IPS-20b (cell line): ENCODE data around the gene TNIK.
"Not testable (repeated sequence)": the region's sequence is repeated elsewhere in the genome, so short reads cannot be mapped to it uniquely, and the experiment has no call there.

Source experiments
- H3K27ac ChIP-seq: one replicate; pipeline ENCODE4 v1.5.1; 2013; ENCODE audit warnings: low read length
- H3K27me3 ChIP-seq: 2 replicates; pipeline ENCODE4 v1.6.1; 2013; ENCODE audit warnings: mild to moderate bottlenecking, low read length, inconsistent platforms; ENCODE audit not compliant: insufficient read depth
- H3K36me3 ChIP-seq: 2 replicates; pipeline ENCODE4 v1.6.1; 2013; ENCODE audit warnings: low read depth, mild to moderate bottlenecking, inconsistent platforms, low read length, moderate library complexity; ENCODE audit not compliant: insufficient read depth
- H3K4me1 ChIP-seq: 2 replicates; pipeline ENCODE4 v1.6.1; 2013; ENCODE audit warnings: mild to moderate bottlenecking, control low read depth, inconsistent platforms, low read length, moderate library complexity; ENCODE audit not compliant: insufficient read depth
- H3K4me3 ChIP-seq: 2 replicates; pipeline ENCODE4 v1.5.1; 2013; ENCODE audit warnings: mild to moderate bottlenecking, low read length, inconsistent platforms
- H3K9ac ChIP-seq: 2 replicates; pipeline ENCODE4 v1.6.1; 2013; ENCODE audit warnings: low read depth, mild to moderate bottlenecking, inconsistent platforms, low read length, moderate library complexity
- H3K9me3 ChIP-seq: 2 replicates; pipeline ENCODE4 v1.6.1; 2013; ENCODE audit warnings: mild to moderate bottlenecking, low read depth, low read length, inconsistent platforms; ENCODE audit not compliant: insufficient read depth

TNIK gene

GRCh38 chr3:171304017-171304416 is 156.2 kb downstream of the TNIK start:
- not testable (repeated sequence) for H3K4me1 ChIP-seq, H3K9ac ChIP-seq, H3K27me3 ChIP-seq, H3K4me3 ChIP-seq, H3K9me3 ChIP-seq, H3K27ac ChIP-seq, H3K36me3 ChIP-seq

- Histone ChIP-seq H3K9me3 (no peaks in the 10 kb centered on the region), H3K27me3 (no peaks in the 10 kb centered on the region), H3K4me1 (no peaks in the 10 kb centered on the region), H3K27ac (no peak overlapping the region), H3K36me3 (no peaks in the 10 kb centered on the region), H3K4me3 (no peak overlapping the region), H3K9ac (no peak overlapping the region)
Observed at GRCh38 chr3:171301998-171302397, 158.2 kb downstream of the TNIK start.

- H3K9ac ChIP-seq: no peak overlapping the region
- H3K27ac ChIP-seq: no peak overlapping the region
- no peaks in the 10 kb centered on the region for H3K36me3 ChIP-seq
- no peak overlapping the region for H3K4me3 ChIP-seq
- H3K9me3 ChIP-seq: no peaks in the 10 kb centered on the region
- H3K4me1 ChIP-seq: no peaks in the 10 kb centered on the region
- H3K27me3 ChIP-seq: no peaks in the 10 kb centered on the region
Observed at GRCh38 chr3:171301002-171301401, 159.2 kb downstream of the TNIK start.

GRCh38 chr3:171297951-171298350 is 162.3 kb downstream of the TNIK start:
- Histone ChIP-seq H3K4me1 (0 out of 2 replicates have a peak, but pooled peaks cover 4% of the 10 kb centered on the region), H3K27me3 (no peaks in the 10 kb centered on the region), H3K36me3 (no peaks in the 10 kb centered on the region), H3K9ac (no peak overlapping the region), H3K9me3 (no peaks in the 10 kb centered on the region), H3K27ac (no peak overlapping the region), H3K4me3 (no peak overlapping the region)

GRCh38 chr3:171297207-171297606 is 163.0 kb downstream of the TNIK start:
- H3K36me3 ChIP-seq: no peaks in the 10 kb centered on the region

GRCh38 chr3:171295484-171296373 is 164.5 kb downstream of the TNIK start:
- Histone ChIP-seq H3K27ac (no peak overlapping the region), H3K9me3 (no peaks in the 10 kb centered on the region), H3K4me1 (0 out of 2 replicates have a peak, but pooled peaks cover 4% of the 10 kb centered on the region), H3K4me3 (no peak overlapping the region), H3K36me3 (no peaks in the 10 kb centered on the region), H3K27me3 (no peaks in the 10 kb centered on the region), H3K9ac (0 out of 2 replicates have a peak overlapping the region, but pooled peaks have one; percentile 13)

More at GRCh38 chr3:171297207-171297606, 163.0 kb downstream of the TNIK start:
- no peak overlapping the region for H3K9ac ChIP-seq
- no peaks in the 10 kb centered on the region for H3K9me3 ChIP-seq
- H3K4me3 ChIP-seq: no peak overlapping the region
- 0 out of 2 replicates have a peak, but pooled peaks cover 4% of the 10 kb centered on the region for H3K4me1 ChIP-seq
- H3K27me3 ChIP-seq: no peaks in the 10 kb centered on the region
- H3K27ac ChIP-seq: no peak overlapping the region

- Histone ChIP-seq H3K27me3 (no peaks in the 10 kb centered on the region), H3K4me1 (0 out of 2 replicates have a peak, but pooled peaks cover 4% of the 10 kb centered on the region), H3K9me3 (no peaks in the 10 kb centered on the region), H3K4me3 (no peak overlapping the region), H3K9ac (no peak overlapping the region), H3K27ac (no peak overlapping the region), H3K36me3 (no peaks in the 10 kb centered on the region)
Observed at GRCh38 chr3:171293142-171293782, 166.9 kb downstream of the TNIK start.

- H3K9ac ChIP-seq: no peak overlapping the region
- no peaks in the 10 kb centered on the region for H3K27me3 ChIP-seq
- no peak overlapping the region for H3K4me3 ChIP-seq
- H3K4me1 ChIP-seq: 0 out of 2 replicates have a peak, but pooled peaks cover 1% of the 10 kb centered on the region
- H3K27ac ChIP-seq: no peak overlapping the region
- no peaks in the 10 kb centered on the region for H3K9me3 ChIP-seq
- H3K36me3 ChIP-seq: no peaks in the 10 kb centered on the region
Observed at GRCh38 chr3:171290680-171291079, 169.5 kb downstream of the TNIK start.

GRCh38 chr3:171289291-171289690 is 170.9 kb downstream of the TNIK start:
- Histone ChIP-seq H3K4me1 (peaks cover 7% of the 10 kb centered on the region; the same call in 1 of the 2 replicates), H3K9me3 (no peaks in the 10 kb centered on the region), H3K4me3 (no peak overlapping the region), H3K36me3 (no peaks in the 10 kb centered on the region), H3K27me3 (no peaks in the 10 kb centered on the region), H3K9ac (no peak overlapping the region), H3K27ac (no peak overlapping the region)

- H3K4me3 ChIP-seq, H3K9ac ChIP-seq, H3K27me3 ChIP-seq, H3K9me3 ChIP-seq, H3K36me3 ChIP-seq, H3K27ac ChIP-seq: not testable (repeated sequence)
- H3K4me1 ChIP-seq: peaks cover 15% of the 10 kb centered on the region
Observed at GRCh38 chr3:171287761-171288160, 172.4 kb downstream of the TNIK start.

GRCh38 chr3:171286580-171287249 is 173.5 kb downstream of the TNIK start:
- H3K27ac ChIP-seq: no peak overlapping the region
- no peaks in the 10 kb centered on the region for H3K9me3 ChIP-seq
- H3K4me3 ChIP-seq: no peak overlapping the region
- H3K4me1 ChIP-seq: peaks cover 15% of the 10 kb centered on the region
- H3K36me3 ChIP-seq: no peaks in the 10 kb centered on the region
- no peaks in the 10 kb centered on the region for H3K27me3 ChIP-seq
- no peak overlapping the region for H3K9ac ChIP-seq
